ENCODE measurements around the gene KCTD20.

KCTD20 gene

DNA sequence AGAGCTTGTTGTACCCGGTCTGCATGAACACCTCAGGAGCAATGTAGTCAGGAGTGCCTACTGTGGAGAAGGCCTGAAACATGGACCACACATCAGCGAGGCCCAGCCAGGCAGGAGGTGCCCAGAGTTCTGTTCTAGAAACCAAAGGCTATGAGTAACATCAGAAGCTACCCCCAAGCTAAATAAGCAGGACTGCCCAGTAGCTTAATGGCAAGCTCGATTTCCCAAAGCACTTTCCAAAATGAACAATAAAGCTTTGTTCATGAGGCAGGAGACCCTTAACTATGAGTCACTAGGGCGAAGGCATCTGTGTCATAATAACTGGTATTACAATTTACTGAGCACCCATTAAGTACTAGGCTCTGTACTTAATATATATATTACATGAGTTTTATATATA is 57.1 kb downstream of the KCTD20 start:
- no peak for DNase-seq

DNA sequence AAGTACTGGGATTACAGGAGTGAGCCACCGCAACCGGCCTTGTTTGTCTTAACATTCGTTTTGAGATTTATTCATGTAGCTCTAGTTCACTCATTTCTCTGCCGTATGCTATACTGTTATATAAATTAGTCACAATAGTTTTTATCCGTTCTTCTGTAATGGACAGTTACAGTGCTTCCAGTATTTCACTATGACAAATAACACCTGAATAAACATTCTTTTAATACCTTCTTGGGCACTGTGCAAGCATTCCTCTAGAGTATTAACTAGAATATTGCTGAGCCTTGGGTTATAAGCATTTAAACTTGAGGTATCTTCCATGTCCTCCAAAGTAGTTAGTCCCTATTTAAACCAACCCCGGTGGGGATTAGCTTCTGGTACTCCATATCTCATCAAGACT is 58.9 kb downstream of the KCTD20 start:
- no peak for DNase-seq

DNA sequence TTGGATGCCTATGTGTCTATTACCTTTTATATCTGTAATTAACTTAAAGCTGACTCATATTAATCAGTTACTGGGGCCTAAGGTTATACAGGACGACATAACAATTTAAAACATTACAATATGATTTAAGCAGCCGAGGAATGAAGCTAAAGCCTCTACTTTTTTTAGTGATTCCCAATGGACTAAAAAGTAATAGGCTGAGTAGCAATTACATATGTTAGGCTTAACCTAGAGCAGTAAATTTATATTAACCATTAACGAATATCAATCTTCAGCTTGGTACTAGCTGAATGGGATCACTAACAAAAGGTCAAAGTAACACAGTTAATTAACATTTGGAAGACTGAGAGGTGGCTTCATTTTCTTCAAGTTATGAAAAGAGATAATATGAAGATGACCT is 61.4 kb downstream of the KCTD20 start:
- DNase-seq: no peak

DNA sequence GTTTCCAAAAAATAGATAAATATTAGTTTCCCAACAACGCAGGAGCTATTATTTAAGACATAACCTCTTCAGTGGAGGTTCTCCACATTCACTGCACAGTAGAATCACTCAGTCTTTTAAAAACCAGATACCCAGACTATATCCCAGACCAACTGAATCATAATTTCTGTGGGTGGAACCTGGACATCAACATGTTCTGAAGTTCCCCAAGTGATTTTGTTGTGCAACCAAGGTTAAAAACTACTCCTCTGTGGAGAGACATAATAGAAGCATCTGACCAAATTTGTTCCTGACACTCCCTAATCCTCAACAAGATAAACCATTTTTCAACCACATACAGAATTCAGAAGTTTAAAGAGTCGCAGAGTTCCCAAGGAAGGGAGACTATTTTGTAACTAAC is 62.2 kb downstream of the KCTD20 start:
- DNase-seq: no peak

DNA sequence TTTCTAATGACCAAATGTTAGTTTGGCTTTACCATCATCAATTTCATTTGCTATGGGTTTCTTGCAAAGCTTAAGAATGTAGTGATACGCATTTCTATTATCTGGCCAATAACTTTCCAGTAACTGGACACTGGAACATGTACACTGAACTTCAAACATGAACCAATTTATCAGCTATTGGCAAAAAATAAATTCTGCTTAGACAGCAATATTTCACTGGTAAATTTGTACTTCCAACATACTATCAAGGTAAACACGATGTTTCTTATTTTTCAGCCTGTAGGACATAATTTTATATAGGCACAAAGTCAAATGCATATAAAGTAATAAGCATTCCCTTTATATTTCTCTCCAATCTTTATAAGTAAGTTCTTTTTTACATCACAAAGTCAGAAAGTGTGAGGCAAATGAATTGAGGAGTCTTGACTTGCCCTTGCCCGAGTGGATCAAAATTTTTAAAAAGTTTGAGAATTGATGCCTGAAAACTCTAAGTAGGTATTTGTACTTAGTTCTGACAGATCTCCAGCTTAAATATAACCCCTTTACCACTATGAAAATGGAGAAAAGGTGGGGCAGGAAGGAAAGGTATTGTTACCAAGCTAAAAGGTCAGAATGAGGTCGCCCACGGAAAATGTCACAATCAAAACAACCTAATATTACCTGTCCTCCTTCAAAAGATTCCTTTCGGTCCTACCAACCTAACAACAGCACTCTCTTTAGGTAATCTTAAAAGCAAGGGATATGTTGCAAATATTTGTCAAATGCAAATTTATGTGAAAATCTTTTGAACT is 63.1 kb downstream of the KCTD20 start:
- no peak for DNase-seq

DNA sequence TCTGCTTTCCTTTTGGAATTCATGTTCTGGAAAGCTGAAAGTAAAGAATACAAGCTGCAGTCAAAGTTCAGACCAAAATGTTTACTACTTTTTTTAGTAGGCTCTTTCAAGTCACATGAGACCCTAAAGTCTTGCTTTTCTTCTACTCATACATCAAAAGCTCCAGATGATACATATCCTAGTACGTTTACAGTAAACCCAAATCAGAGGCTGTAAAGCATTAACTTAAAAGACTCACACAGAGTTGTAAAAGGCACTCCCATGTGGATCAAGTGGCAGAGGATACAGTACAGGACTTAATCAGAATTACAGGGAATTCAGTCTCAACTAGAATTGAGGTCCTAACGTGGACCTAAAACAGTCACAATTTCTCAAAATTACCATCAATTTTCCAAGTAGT is 63.8 kb downstream of the KCTD20 start:
- no peak for DNase-seq

DNA sequence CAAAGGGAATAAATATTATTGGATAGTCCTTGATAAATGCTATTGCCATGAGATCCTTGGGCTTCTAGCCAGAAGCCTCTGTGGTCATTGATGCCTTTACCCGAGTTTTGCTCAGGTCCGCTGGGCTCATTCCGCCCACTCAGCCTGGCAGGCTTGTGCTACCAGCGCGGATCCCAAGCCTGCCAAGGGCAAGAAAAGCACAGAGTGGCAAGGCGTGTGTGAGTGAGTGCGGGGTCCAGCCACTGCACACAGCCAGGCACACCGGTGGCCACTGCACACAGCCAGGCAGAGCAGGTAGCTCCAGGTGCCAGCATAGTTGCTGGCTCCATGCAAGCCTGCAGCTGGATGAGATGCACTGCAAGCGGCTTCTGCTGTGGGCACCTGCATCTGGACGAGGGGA is 65.7 kb downstream of the KCTD20 start:
- no peak for DNase-seq

DNA sequence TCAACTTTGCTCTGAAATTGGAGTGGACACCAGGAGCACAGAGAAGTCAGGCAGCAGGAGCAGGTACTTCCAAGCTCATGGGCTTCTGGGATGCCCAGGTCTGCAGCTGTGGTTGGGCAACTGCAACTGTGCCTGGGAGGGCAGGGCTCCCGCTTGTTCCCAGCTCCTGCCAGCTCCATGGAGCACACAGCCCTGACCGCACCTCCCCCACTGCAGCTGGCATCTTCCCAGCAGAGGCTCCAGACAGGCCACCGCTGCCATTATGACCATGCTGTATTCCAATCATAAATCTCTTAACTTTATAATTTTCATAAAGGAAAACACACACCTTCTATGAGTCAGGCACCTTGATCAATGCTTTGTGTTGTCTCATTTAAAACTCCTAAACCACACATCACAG is 67.6 kb downstream of the KCTD20 start:
- DNase-seq: no peak

DNA sequence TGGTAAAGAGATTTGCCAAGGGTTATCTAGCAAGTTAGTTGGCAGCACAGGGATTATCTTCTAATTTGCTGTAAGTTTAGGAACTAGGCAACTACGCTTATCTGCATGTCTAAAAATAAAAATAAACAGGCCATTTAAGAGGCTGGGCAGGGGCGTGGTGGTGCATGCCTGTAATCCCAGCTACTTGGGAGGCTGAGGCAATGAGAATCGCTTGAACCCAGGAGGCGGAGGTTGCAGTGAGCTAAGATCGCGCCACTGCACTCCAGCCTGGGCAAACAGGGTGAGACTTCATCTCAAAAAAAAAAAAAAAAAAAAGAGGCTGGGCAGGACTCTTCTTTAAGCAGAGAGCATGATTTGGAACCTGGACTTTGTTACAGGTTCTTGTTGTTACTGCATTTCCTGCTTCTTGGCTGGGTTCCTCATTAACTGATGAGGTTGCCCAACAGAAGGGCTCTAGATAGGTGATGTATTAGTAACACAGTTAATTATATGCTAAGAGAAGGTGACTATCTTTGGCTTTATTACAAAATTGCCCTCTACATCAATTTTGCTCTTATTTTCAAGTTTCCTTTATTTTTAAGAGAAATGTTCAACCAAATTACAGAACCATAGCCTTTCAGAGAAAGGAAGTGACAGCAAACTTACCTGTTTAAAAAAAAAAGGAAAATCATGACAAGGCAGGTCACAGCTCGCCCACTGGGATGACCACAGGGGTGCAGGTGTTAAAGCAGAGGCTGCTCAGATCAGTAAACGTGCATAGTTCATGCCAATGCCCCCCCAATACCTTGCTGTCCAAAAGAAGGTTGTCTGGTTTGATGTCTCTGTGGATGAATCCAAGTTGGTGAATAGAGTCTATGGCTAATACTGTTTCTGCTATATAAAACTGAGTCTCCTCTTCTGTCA is 72.0 kb downstream of the KCTD20 start:
- no peak for DNase-seq

DNA sequence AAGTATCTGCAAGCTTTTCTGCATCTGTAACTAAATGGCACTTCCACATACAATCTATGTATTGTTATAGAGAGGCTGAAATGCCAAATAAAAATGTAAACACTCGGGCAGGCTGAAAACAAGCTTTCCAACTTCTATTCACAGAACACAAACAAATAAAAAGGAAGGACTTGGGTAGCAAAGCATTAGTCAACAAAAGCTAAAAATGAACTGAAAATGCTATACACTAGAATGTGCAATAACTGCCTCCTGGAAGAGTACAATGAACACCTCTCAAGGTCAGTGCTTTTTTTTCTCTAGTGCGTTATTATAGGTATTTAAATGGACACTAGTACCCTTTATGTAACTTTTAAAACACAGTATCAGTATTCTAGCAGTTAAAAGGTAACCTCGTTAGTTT is 73.0 kb downstream of the KCTD20 start:
- DNase-seq: no peak

DNA sequence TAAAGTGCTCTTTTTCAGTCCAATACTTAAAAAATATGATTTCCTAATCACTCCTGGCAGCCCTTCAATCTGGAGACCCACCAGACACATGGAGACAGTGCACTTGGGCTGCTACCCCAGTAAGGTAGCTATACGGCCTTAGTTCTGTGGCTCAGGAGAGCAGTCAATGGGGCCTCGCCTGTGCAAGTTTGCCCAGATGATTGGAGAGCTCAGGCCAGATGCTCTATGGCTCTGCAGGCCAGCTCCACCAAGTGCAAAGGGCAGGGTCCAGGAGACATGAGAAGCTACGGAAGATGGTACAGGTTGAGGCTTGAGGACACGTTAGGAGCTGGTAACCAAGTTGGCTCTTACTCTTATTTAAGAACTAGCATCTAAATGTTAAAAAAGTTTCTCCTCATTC is 73.8 kb downstream of the KCTD20 start:
- DNase-seq: no peak

DNA sequence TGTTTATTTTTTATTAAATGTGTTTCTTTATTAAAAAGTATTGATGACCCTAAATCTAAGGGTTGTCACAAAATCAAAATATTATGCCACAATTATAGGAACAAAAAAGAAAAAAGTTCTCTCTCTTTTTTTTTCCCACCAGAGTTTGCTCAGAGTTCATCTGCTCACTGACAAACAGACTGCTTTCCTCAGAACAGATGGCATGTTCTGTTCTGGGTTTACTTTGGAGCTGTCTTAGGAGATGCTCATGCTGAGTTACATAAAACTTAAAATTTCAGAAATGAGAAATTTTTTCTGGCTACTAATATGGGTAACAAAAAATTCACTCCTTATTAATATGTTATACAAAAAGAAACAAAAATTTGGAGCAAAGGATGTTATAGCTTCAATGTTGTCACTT is 74.2 kb downstream of the KCTD20 start:
- no peak for DNase-seq

DNA sequence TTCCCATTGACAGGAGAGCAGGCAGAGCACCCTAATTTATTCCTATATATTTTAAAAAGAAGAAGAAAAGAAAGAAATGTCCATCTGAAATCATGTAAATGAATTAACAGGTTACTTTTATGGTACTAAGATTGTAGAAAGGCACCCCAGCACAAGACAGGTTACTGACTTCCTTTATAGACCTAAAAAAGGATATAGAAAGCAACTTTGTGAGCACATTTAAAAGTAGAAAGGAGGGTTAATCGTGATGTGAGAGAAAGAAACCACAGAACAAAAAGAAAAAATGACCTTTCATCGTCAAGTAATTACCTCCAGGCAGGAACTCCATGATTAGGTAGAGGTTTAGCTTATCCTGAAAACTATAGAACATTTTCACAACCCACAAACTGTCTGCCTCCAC is 74.6 kb downstream of the KCTD20 start:
- DNase-seq: no peak

DNA sequence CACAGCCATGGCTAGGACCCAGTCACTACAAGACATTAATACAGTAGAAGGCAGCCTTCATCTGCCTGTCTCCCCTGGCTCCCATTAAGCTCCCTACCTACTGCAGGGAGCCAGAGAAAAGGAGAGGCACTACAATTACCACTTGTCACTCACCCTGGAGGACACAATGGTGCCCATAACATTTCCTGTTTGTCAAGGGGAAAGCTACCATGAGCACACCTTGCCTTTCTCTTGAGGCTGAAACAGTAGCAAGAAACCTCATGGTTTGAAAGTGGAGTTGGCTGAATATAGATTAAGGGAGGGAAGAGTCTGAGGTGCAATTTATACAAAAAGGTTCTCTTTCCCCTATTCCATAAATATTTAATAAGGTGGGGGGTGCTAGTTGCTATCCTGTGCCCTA is 76.6 kb downstream of the KCTD20 start:
- no peak for DNase-seq

DNA sequence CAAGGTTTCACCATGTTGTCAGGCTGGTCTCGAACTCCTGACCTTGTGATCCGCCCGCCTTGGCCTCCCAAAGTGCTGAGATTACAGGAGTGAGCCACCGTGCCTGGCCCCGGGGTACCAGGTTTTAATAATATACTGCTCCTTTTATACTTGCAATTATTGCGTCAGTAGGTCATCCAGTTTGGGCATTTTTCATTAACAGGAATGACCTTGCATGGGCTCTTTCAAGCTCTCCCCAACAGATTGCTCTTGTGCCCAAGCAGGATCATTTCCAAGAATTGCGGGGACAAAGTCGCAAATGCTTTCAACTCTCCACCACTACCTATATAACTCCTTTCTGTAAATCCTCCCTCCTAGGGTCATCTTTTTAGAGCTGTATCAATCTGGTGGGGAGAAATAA is 80.7 kb downstream of the KCTD20 start:
- no peak for DNase-seq

DNA sequence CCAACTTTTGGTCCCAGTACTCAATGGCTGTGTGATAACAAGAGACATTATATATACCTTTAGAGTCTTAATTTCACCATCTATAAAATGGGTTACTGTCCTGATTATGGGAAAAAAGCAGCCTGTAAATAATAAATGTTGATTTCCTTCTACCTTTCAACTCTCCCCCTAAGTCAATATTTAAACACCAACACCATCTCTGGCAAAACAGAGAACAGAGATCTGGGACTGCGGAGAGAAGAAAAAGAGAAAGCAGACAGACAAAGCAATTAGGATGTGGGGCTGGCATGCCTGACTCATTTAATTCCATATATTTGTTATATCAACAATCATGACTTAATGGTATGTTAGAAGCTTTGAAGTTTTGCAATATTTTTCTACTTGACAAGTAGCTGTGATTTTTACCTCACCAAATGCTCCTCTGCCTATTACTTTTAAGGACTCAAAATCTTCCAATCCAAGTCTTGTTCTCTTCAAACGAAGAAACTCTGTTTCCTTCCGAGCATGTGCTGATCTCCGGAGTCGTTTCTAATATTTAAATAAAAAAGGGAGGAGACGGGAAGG is 81.2 kb downstream of the KCTD20 start:
- no peak for DNase-seq

DNA sequence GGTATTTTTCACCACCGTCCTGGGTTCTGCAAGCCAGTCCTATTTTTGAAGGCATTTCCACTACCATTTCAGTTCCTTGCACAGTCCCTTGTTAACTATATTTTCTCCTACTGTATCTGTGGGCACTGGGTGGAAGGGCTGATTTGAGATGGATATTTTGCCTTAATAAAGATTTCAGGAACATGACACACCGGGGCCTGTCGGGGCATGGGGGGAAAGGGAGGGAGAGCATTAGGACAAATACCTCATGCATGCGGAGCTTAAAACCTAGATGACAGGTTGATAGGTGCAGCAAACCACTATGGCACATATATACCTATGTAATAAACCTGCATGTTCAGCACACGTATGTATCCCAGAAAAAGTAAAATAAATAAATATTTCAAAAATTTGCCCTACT is 82.1 kb downstream of the KCTD20 start:
- no peak for DNase-seq

DNA sequence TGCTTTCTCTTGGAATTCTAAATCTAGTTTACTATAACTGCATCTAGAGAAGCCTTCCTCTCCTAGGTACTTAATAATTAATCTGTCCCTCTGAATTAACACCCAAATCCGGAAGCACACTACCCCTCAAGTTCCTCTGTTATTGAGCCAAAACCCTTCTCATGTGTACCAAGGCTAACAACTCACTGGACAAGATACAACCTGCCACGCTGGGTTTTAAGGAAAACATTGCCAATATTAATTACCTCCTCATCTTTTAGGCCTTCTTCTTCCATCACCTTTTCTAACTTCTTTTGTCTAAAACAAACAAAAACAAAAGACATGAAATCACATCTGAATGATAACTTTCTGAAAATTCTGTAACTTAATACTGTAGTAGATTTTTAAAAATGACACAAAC is 82.5 kb downstream of the KCTD20 start:
- DNase-seq: no peak

DNA sequence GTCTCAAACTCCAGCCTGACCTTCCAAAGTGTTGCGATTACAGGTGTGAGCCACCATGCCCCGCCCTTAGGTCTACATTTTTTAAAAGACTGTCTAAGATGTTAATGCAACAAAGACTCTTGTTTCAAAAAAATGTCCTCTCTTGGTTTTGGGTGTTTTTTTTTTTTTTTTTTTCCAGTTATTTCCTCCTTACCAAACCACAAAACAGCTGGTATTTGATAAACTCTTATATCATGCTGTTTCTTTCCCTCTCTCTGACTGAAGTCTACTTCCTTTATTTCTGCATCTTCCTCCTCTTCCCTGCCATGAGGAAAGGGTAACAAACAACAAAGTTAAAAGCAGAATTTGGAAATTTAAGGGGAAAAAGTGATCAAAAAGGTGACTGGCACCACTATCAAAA is 83.3 kb downstream of the KCTD20 start:
- no peak for DNase-seq

DNA sequence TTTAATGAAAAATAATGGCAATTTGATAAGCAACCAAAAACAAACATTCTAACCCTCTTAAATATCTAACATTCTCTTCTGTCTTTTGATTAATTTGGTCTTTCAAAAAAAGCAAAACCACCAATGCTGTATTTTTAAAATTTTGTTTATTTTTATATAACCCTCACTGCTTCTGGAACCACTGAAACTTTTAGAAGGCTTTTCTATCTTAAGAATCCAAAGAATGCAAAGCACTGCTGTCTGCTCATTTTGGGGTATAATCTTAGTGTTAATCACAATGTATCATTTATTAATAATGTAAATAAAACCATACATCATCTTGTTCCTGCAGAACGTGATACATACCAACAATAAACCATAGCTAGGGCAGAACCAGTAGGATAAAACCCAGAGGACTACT is 90.5 kb downstream of the KCTD20 start:
- DNase-seq: peak; percentile 16

DNA sequence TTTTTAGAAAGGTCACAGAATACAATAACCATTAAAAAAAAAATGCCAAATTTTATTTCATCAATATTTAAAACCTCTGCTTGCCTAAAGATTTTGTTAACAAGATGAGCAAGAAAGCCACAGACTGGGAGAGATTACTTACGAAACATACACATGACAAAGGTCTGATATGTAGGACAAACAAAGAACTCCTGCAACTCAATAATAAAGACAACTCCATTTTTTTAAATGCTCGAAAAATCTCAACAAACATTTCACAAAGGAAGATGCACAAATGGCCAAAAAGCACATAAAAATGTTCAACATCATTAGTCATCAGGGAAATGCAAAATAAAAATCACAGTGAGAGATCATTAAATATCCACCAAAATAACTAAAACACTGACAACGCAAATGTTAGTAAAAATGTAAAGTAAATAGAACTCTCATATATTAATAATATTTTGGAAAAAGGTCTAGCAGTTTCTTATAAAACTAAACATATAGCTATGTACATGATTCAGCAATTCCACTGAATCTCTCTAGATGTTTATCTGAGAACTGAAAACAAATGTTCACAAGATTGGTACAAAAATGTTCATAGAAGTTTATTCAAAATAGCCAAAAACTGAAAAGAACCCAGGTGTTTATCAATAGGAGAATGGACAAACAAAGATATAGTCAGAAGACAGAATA is 94.2 kb downstream of the KCTD20 start:
- no peak for DNase-seq

DNA sequence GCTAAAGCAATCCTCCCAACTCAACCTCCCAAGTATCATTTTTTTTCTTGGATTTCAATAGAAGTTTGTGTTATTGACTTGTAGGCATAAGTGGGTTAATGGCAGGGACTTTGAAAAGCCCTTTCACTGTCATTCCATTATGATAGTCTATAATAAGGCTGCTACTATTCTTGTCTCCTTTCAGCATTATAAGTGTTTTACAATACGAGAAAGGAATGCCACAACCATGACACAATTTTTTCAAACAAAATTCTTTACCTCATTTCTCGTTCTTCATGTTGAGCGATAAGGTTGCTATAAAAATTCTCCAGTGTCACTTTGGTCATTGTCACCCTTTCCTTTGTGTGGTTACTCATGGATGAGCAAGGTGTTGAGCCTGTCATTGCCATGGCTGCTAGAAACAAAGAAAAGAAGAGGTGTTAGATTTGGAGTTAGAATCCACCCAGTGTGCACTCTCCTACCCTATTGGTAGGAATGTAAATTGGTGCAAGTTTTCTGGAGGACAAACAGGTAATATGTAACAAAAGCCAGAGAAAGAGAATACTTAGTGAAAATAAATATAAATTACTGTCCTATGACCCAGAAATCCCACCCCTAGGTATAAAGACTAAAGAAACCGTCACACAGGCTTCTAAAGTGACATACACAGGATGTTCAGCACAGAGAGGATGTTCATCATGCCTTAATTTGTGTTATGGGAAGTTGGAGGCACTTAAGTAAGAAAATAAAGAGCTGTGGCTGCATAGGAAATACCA is 97.2 kb downstream of the KCTD20 start:
- no peak for DNase-seq

Data from fibroblast of skin of right quadriceps (primary cell).